WTC11 (cell line): ENCODE data around the gene INSM2. TPM values are rescaled to one million over a fixed set of nuclear protein-coding genes. Genes with fewer than 3 reads are reported as not detected.

Source experiments
- ATF1 ChIP-seq: sonication (generic); formaldehyde crosslinking; IDR thresholded peaks from 2 replicates; pipeline ENCODE4 v1.8.1; 2023; ENCODE audit warnings: mild to moderate bottlenecking, moderate library complexity, missing genetic modification reagents
- ATF6 ChIP-seq: sonication (generic); formaldehyde crosslinking; IDR thresholded peaks from 2 replicates; pipeline ENCODE4 v1.8.1; 2023; ENCODE audit warnings: mild to moderate bottlenecking, missing genetic modification reagents
- CREB1 ChIP-seq: sonication (generic); formaldehyde crosslinking; IDR thresholded peaks from 2 replicates; pipeline ENCODE4 v1.8.0; 2023; ENCODE audit warnings: mild to moderate bottlenecking, missing genetic modification reagents
- CTCF ChIP-seq: fragments of 200-600 bp; IDR thresholded peaks from 2 replicates; pipeline ENCODE4 v1.8.0; 2022; ENCODE audit warnings: antibody characterized with exemption
- FOXP4 ChIP-seq: sonication (generic); formaldehyde crosslinking; IDR thresholded peaks from 2 replicates; pipeline ENCODE4 v1.8.0; 2022; ENCODE audit warnings: mild to moderate bottlenecking, missing genetic modification reagents
- GTF2I ChIP-seq: fragments of 250-450 bp; sonication (Bioruptor Pico); conservative IDR thresholded peaks from 2 replicates; pipeline ENCODE4 v1.4.0; 2021; ENCODE audit warnings: mild to moderate bottlenecking
- JAZF1 ChIP-seq: fragments of 250-450 bp; sonication (Bioruptor Pico); IDR thresholded peaks from 2 replicates; pipeline ENCODE4 v1.9.0; 2021; ENCODE audit warnings: moderate library complexity, mild to moderate bottlenecking, inconsistent platforms
- NR2C2 ChIP-seq: sonication (generic); formaldehyde crosslinking; IDR thresholded peaks from 2 replicates; pipeline ENCODE4 v1.8.0; 2022; ENCODE audit warnings: mild to moderate bottlenecking, missing genetic modification reagents
- NR3C1 ChIP-seq: sonication (generic); formaldehyde crosslinking; conservative IDR thresholded peaks from 2 replicates; pipeline ENCODE4 v1.8.1; 2023; ENCODE audit warnings: low read depth, mild to moderate bottlenecking, missing genetic modification reagents
- SOX15 ChIP-seq: fragments of 250-450 bp; sonication (Bioruptor Pico); IDR thresholded peaks from 2 replicates; pipeline ENCODE4 v1.9.0; 2021; ENCODE audit warnings: mild to moderate bottlenecking
- TP53 ChIP-seq: sonication (generic); formaldehyde crosslinking; IDR thresholded peaks from 2 replicates; pipeline ENCODE4 v1.8.1; 2023; ENCODE audit warnings: mild to moderate bottlenecking, missing genetic modification reagents
- ZBTB21 ChIP-seq: sonication (generic); formaldehyde crosslinking; IDR thresholded peaks from 2 replicates; pipeline ENCODE4 v1.8.1; 2023; ENCODE audit warnings: mild to moderate bottlenecking, missing genetic modification reagents, borderline replicate concordance
- ZMAT4 ChIP-seq: fragments of 250-450 bp; sonication (Bioruptor Pico); IDR thresholded peaks from 2 replicates; pipeline ENCODE4 v1.9.0; 2021; ENCODE audit warnings: mild to moderate bottlenecking
- ZNF423 ChIP-seq: fragments of 250-450 bp; sonication (Bioruptor Pico); IDR thresholded peaks from 2 replicates; pipeline ENCODE4 v2.1.2; 2022; ENCODE audit warnings: mild to moderate bottlenecking, moderate library complexity
- ZNF425 ChIP-seq: fragments of 250-450 bp; sonication (Bioruptor Pico); conservative IDR thresholded peaks from 2 replicates; pipeline ENCODE4 v1.9.0; 2021; ENCODE audit warnings: mild to moderate bottlenecking
- ZNF671 ChIP-seq: fragments of 250-450 bp; sonication (Bioruptor Pico); IDR thresholded peaks from 2 replicates; pipeline ENCODE4 v1.8.0; 2021; ENCODE audit warnings: mild to moderate bottlenecking
- total RNA-seq: library from RNA; stranded (reverse); gene quantifications from 3 replicates; pipeline ENCODE4 v1.2.3, GENCODE V29; 2021
- TF ChIP-seq, protein P1 (sequence below): sonication (generic); formaldehyde crosslinking; IDR thresholded peaks from 2 replicates; pipeline ENCODE4 v1.8.1; 2022; ENCODE audit warnings: missing genetic modification reagents, borderline replicate concordance
- TF ChIP-seq, protein P2 (sequence below): sonication (generic); formaldehyde crosslinking; conservative IDR thresholded peaks from 2 replicates; pipeline ENCODE4 v1.8.1; 2023; ENCODE audit warnings: mild to moderate bottlenecking, low read depth, missing genetic modification reagents, moderate library complexity
- TF ChIP-seq, protein P3 (sequence below): sonication (generic); formaldehyde crosslinking; conservative IDR thresholded peaks from 2 replicates; pipeline ENCODE4 v1.8.1; 2022; ENCODE audit warnings: mild to moderate bottlenecking, missing genetic modification reagents
- TF ChIP-seq, protein P4 (sequence below): fragments of 250-450 bp; sonication (Bioruptor Pico); IDR thresholded peaks from 2 replicates; pipeline ENCODE4 v1.9.0; 2021; ENCODE audit warnings: mild to moderate bottlenecking

Gene INSM2
- total RNA-seq, 1 experiment from 2014 or later = 0.07 TPM

DNA sequence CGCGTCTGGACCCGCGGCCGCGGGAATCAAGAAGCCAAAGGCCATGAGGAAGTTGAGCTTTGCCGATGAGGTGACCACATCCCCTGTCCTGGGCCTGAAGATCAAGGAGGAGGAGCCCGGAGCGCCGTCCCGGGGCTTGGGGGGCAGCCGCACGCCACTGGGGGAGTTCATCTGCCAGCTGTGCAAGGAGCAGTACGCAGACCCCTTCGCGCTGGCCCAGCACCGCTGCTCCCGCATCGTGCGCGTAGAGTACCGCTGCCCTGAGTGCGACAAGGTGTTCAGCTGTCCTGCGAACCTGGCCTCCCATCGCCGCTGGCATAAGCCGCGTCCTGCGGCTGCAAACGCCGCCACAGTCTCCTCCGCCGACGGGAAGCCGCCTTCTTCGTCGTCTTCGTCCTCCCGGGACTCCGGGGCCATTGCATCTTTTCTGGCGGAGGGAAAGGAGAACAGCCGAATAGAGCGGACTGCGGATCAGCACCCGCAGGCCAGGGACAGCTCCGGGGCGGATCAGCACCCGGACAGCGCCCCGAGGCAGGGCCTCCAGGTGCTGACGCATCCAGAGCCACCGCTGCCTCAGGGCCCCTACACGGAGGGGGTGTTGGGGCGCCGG lies 1.0 kb downstream of the INSM2 start (continued):
- TF ChIP-seq, protein P1, sequence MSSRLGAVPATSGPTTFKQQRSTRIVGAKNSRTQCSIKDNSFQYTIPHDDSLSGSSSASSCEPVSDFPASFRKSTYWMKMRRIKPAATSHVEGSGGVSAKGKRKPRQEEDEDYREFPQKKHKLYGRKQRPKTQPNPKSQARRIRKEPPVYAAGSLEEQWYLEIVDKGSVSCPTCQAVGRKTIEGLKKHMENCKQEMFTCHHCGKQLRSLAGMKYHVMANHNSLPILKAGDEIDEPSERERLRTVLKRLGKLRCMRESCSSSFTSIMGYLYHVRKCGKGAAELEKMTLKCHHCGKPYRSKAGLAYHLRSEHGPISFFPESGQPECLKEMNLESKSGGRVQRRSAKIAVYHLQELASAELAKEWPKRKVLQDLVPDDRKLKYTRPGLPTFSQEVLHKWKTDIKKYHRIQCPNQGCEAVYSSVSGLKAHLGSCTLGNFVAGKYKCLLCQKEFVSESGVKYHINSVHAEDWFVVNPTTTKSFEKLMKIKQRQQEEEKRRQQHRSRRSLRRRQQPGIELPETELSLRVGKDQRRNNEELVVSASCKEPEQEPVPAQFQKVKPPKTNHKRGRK (CRISPR knock-in tag) = peak; percentile 98
- no peak for TF ChIP-seq GTF2I (CRISPR knock-in tag)
- TF ChIP-seq CREB1 (CRISPR knock-in tag) = peak; percentile 99
- peak; percentile 76 for TF ChIP-seq ZNF423 (CRISPR knock-in tag)
- TF ChIP-seq TP53 (CRISPR knock-in tag) = peak; percentile 99
- no peak for TF ChIP-seq JAZF1 (CRISPR knock-in tag)
- TF ChIP-seq, protein P2, sequence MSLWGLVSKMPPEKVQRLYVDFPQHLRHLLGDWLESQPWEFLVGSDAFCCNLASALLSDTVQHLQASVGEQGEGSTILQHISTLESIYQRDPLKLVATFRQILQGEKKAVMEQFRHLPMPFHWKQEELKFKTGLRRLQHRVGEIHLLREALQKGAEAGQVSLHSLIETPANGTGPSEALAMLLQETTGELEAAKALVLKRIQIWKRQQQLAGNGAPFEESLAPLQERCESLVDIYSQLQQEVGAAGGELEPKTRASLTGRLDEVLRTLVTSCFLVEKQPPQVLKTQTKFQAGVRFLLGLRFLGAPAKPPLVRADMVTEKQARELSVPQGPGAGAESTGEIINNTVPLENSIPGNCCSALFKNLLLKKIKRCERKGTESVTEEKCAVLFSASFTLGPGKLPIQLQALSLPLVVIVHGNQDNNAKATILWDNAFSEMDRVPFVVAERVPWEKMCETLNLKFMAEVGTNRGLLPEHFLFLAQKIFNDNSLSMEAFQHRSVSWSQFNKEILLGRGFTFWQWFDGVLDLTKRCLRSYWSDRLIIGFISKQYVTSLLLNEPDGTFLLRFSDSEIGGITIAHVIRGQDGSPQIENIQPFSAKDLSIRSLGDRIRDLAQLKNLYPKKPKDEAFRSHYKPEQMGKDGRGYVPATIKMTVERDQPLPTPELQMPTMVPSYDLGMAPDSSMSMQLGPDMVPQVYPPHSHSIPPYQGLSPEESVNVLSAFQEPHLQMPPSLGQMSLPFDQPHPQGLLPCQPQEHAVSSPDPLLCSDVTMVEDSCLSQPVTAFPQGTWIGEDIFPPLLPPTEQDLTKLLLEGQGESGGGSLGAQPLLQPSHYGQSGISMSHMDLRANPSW (CRISPR knock-in tag) = peak; percentile 98
- peak; percentile 100 for TF ChIP-seq ATF1 (CRISPR knock-in tag)
- peak; percentile 99 for TF ChIP-seq NR3C1 (CRISPR knock-in tag)
- no peak for TF ChIP-seq CTCF
- peak; percentile 93 for TF ChIP-seq NR2C2 (CRISPR knock-in tag)
- peak; percentile 96 for TF ChIP-seq ZBTB21
- TF ChIP-seq ZMAT4 (CRISPR knock-in tag) = no peak
- peak; percentile 93 for TF ChIP-seq ZNF671 (CRISPR knock-in tag)
- TF ChIP-seq, protein P3, sequence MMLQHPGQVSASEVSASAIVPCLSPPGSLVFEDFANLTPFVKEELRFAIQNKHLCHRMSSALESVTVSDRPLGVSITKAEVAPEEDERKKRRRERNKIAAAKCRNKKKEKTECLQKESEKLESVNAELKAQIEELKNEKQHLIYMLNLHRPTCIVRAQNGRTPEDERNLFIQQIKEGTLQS (CRISPR knock-in tag) = peak; percentile 97
- TF ChIP-seq, protein P4, sequence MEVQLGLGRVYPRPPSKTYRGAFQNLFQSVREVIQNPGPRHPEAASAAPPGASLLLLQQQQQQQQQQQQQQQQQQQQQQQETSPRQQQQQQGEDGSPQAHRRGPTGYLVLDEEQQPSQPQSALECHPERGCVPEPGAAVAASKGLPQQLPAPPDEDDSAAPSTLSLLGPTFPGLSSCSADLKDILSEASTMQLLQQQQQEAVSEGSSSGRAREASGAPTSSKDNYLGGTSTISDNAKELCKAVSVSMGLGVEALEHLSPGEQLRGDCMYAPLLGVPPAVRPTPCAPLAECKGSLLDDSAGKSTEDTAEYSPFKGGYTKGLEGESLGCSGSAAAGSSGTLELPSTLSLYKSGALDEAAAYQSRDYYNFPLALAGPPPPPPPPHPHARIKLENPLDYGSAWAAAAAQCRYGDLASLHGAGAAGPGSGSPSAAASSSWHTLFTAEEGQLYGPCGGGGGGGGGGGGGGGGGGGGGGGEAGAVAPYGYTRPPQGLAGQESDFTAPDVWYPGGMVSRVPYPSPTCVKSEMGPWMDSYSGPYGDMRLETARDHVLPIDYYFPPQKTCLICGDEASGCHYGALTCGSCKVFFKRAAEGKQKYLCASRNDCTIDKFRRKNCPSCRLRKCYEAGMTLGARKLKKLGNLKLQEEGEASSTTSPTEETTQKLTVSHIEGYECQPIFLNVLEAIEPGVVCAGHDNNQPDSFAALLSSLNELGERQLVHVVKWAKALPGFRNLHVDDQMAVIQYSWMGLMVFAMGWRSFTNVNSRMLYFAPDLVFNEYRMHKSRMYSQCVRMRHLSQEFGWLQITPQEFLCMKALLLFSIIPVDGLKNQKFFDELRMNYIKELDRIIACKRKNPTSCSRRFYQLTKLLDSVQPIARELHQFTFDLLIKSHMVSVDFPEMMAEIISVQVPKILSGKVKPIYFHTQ = peak; percentile 89
- TF ChIP-seq ATF6 (CRISPR knock-in tag) = peak; percentile 98
- TF ChIP-seq FOXP4 (CRISPR knock-in tag) = peak; percentile 100
- no peak for TF ChIP-seq ZNF425
- TF ChIP-seq SOX15 (CRISPR knock-in tag) = no peak
